Stimulated activated CD8-positive, alpha-beta memory T cell treated with anti-CD3 and anti-CD28 coated beads, Interleukin-15, amount 100 ng/mL, for 4 hours (primary cell): ENCODE results near the gene RNF13.
"Not testable (repeated sequence)": the region's sequence is repeated elsewhere in the genome, so short reads cannot be mapped to it uniquely, and the experiment has no call there.

Source experiments
- DNase-seq, 2 donors: peaks; one replicate each; pipeline ENCODE4 v3.0.0-alpha.2; 2020; ENCODE audit warnings: low read depth in 2 of 2

RNF13 gene

GRCh38 chr3:149801195-149801594 lies 11.8 kb upstream of the RNF13 start:
- DNase-seq, result no peak

GRCh38 chr3:149801639-149802038 lies 11.4 kb upstream of the RNF13 start:
- no peak for DNase-seq

GRCh38 chr3:149806171-149806778 lies 6.7 kb upstream of the RNF13 start:
- DNase-seq, result no peak

GRCh38 chr3:149808209-149808829 lies 4.7 kb upstream of the RNF13 start:
- DNase-seq, result peak; percentile 11 to 23

- no peak for DNase-seq
Measured at GRCh38 chr3:149809699-149810098, 3.3 kb upstream of the RNF13 start.

- no peak for DNase-seq
Measured at GRCh38 chr3:149810846-149811245, 2.2 kb upstream of the RNF13 start.

- DNase-seq, result no peak
Measured at GRCh38 chr3:149812165-149812605, 830 bp upstream of the RNF13 start.

GRCh38 chr3:149813367-149814281 lies 609 bp downstream of the RNF13 start:
- DNase-seq, result no peak

GRCh38 chr3:149815321-149815720 lies 2.3 kb downstream of the RNF13 start:
- DNase-seq, result no peak

GRCh38 chr3:149815728-149816127 lies 2.7 kb downstream of the RNF13 start:
- DNase-seq, result no peak

- DNase-seq, result no peak
Measured at GRCh38 chr3:149816311-149816710, 3.3 kb downstream of the RNF13 start.

GRCh38 chr3:149816986-149817385 lies 4.0 kb downstream of the RNF13 start:
- DNase-seq, result no peak

GRCh38 chr3:149819432-149819831 lies 6.4 kb downstream of the RNF13 start:
- no peak for DNase-seq

GRCh38 chr3:149820183-149820582 lies 7.2 kb downstream of the RNF13 start:
- DNase-seq, result no peak

GRCh38 chr3:149826636-149827035 lies 13.6 kb downstream of the RNF13 start:
- DNase-seq, result no peak

GRCh38 chr3:149828390-149828789 lies 15.4 kb downstream of the RNF13 start:
- no peak for DNase-seq

GRCh38 chr3:149829631-149830030 lies 16.6 kb downstream of the RNF13 start:
- not testable (repeated sequence) for DNase-seq

- no peak for DNase-seq
Measured at GRCh38 chr3:149830902-149831301, 17.9 kb downstream of the RNF13 start.

GRCh38 chr3:149831321-149831720 lies 18.3 kb downstream of the RNF13 start:
- DNase-seq, result no peak

GRCh38 chr3:149832086-149832485 lies 19.1 kb downstream of the RNF13 start:
- DNase-seq, result no peak

- DNase-seq, result no peak
Measured at GRCh38 chr3:149833241-149833640, 20.2 kb downstream of the RNF13 start.

- DNase-seq, result not testable (repeated sequence)
Measured at GRCh38 chr3:149838491-149838890, 25.5 kb downstream of the RNF13 start.

GRCh38 chr3:149839469-149839868 lies 26.5 kb downstream of the RNF13 start:
- DNase-seq, result not testable (repeated sequence)
